HFFc6 (cell line): ENCODE results near the gene SNX7. TPM values are rescaled to one million over a fixed set of nuclear protein-coding genes. Genes with fewer than 3 reads are reported as not detected.
A peak's percentile ranks its signal among the peaks of the same experiment; 100 is the strongest.

ENCODE experiments used
- DNase-seq: peaks from one replicate; pipeline ENCODE4 v3.0.0-alpha.2; 2018
- H3K27ac Mint-ChIP-seq: 2 replicates; pipeline ENCODE4 v1.8.0; 2020; ENCODE audit warnings: mild to moderate bottlenecking, mixed read lengths
- H3K27me3 Mint-ChIP-seq: 2 replicates; pipeline ENCODE4 v1.8.0; 2021; ENCODE audit warnings: mild to moderate bottlenecking, moderate library complexity, mixed read lengths; ENCODE audit not compliant: insufficient read depth
- H3K36me3 Mint-ChIP-seq: 2 replicates; pipeline ENCODE4 v1.8.0; 2021; ENCODE audit warnings: low read depth, mixed read lengths
- H3K4me1 Mint-ChIP-seq: 2 replicates; pipeline ENCODE4 v1.8.0; 2020; ENCODE audit warnings: low read depth, mixed read lengths
- H3K4me3 Mint-ChIP-seq: 2 replicates; pipeline ENCODE4 v1.8.0; 2020; ENCODE audit warnings: mild to moderate bottlenecking, moderate library complexity, mixed read lengths
- H3K9me3 Mint-ChIP-seq: 2 replicates; pipeline ENCODE4 v1.8.0; 2020; ENCODE audit warnings: mild to moderate bottlenecking, mixed read lengths
- CTCF ChIP-seq: fragments of 200-600 bp; sonication (generic); IDR thresholded peaks from 2 replicates; pipeline ENCODE4 v1.5.0; 2021; ENCODE audit warnings: antibody characterized with exemption, mild to moderate bottlenecking
- total RNA-seq, 6 experiments: library from RNA; stranded (reverse); fragmentation: NEBNext Ultra II Directional; extraction: Animal tissue kit (Norgen Biotek cat#: 25700); gene quantifications; 2 replicates in 1 of 6; 3 replicates in 5 of 6; pipeline ENCODE4 v1.2.3, GENCODE V29; 2021

SNX7 gene
- total RNA-seq, 6 experiments from 2014 or later, result 26.3 to 35.2 (median 32.8) TPM

- H3K36me3 Mint-ChIP-seq, result no peaks in the 10 kb centered on the region
- no peak for DNase-seq
- H3K27me3 Mint-ChIP-seq, result no peaks in the 10 kb centered on the region
- no peak overlapping the region for H3K27ac Mint-ChIP-seq
- TF ChIP-seq CTCF, result no peak
- no peaks in the 10 kb centered on the region for H3K9me3 Mint-ChIP-seq
- H3K4me1 Mint-ChIP-seq, result peaks cover 6% of the 10 kb centered on the region; the same call in 1 of the 2 replicates
- no peak overlapping the region for H3K4me3 Mint-ChIP-seq
Measured at GRCh38 chr1:98739762-98740161, 78.2 kb downstream of the SNX7 start.

GRCh38 chr1:98741164-98741563 is 79.6 kb downstream of the SNX7 start:
- Mint-ChIP-seq H3K27ac (no peak overlapping the region), H3K36me3 (no peaks in the 10 kb centered on the region), H3K4me3 (no peak overlapping the region), H3K4me1 (no peaks in the 10 kb centered on the region), H3K27me3 (no peaks in the 10 kb centered on the region), H3K9me3 (no peaks in the 10 kb centered on the region)
- no peak for TF ChIP-seq CTCF
- no peak for DNase-seq

GRCh38 chr1:98749152-98749756 is 87.7 kb downstream of the SNX7 start:
- H3K27ac Mint-ChIP-seq, result no peak overlapping the region
- H3K4me3 Mint-ChIP-seq, result no peak overlapping the region
- H3K4me1 Mint-ChIP-seq, result no peaks in the 10 kb centered on the region
- H3K9me3 Mint-ChIP-seq, result no peaks in the 10 kb centered on the region
- peak; percentile 77 for TF ChIP-seq CTCF
- no peaks in the 10 kb centered on the region for H3K36me3 Mint-ChIP-seq
- peak; percentile 7 for DNase-seq
- no peaks in the 10 kb centered on the region for H3K27me3 Mint-ChIP-seq

- no peak overlapping the region for H3K27ac Mint-ChIP-seq
- H3K36me3 Mint-ChIP-seq, result no peaks in the 10 kb centered on the region
- TF ChIP-seq CTCF, result no peak
- H3K9me3 Mint-ChIP-seq, result no peaks in the 10 kb centered on the region
- H3K27me3 Mint-ChIP-seq, result no peaks in the 10 kb centered on the region
- H3K4me3 Mint-ChIP-seq, result no peak overlapping the region
- no peaks in the 10 kb centered on the region for H3K4me1 Mint-ChIP-seq
- no peak for DNase-seq
Measured at GRCh38 chr1:98754176-98754575, 92.7 kb downstream of the SNX7 start.

GRCh38 chr1:98761219-98761865 is 99.8 kb downstream of the SNX7 start:
- Mint-ChIP-seq H3K4me1 (no peaks in the 10 kb centered on the region), H3K27me3 (no peaks in the 10 kb centered on the region; the same call in 1 of the 2 replicates), H3K4me3 (no peak overlapping the region), H3K27ac (no peak overlapping the region), H3K36me3 (no peaks in the 10 kb centered on the region), H3K9me3 (no peaks in the 10 kb centered on the region)
- 0 out of 2 replicates have a peak, but pooled peaks have one; percentile 30 for TF ChIP-seq CTCF
- DNase-seq, result no peak
